ENCODE measurements around the gene PATE4.
"Not testable (repeated sequence)": the region's sequence is repeated elsewhere in the genome, so short reads cannot be mapped to it uniquely, and the experiment has no call there.

DNA sequence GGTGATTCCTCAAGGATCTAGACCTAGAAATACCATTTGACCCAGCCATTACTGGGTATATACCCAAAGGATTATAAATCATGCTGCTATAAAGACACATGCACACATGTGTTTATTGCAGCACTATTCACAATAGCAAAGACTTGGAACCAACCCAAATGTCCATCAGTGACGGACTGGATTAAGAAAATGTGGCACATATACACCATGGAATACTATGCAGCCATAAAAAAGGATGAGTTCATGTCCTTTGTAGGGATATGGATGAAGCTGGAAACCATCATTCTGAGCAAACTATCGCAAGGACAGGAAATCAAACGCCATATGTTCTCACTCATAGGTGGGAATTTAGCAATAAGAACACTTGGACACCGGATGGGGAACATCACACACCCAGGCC lies 32.2 kb downstream of the PATE4 start:
- TF ChIP-seq, protein P1, sequence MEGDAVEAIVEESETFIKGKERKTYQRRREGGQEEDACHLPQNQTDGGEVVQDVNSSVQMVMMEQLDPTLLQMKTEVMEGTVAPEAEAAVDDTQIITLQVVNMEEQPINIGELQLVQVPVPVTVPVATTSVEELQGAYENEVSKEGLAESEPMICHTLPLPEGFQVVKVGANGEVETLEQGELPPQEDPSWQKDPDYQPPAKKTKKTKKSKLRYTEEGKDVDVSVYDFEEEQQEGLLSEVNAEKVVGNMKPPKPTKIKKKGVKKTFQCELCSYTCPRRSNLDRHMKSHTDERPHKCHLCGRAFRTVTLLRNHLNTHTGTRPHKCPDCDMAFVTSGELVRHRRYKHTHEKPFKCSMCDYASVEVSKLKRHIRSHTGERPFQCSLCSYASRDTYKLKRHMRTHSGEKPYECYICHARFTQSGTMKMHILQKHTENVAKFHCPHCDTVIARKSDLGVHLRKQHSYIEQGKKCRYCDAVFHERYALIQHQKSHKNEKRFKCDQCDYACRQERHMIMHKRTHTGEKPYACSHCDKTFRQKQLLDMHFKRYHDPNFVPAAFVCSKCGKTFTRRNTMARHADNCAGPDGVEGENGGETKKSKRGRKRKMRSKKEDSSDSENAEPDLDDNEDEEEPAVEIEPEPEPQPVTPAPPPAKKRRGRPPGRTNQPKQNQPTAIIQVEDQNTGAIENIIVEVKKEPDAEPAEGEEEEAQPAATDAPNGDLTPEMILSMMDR (IDR thresholded peaks at IDR 0.05) = not testable (repeated sequence)
- TF ChIP-seq POLR2A (IDR thresholded peaks at IDR 0.05) = not testable (repeated sequence)

Data from esophagus squamous epithelium (tissue), 4 donors.